Measurements from ENCODE around the gene XYLT1.
A peak's percentile ranks its signal among the peaks of the same experiment; 100 is the strongest.

The XYLT1 gene

DNA sequence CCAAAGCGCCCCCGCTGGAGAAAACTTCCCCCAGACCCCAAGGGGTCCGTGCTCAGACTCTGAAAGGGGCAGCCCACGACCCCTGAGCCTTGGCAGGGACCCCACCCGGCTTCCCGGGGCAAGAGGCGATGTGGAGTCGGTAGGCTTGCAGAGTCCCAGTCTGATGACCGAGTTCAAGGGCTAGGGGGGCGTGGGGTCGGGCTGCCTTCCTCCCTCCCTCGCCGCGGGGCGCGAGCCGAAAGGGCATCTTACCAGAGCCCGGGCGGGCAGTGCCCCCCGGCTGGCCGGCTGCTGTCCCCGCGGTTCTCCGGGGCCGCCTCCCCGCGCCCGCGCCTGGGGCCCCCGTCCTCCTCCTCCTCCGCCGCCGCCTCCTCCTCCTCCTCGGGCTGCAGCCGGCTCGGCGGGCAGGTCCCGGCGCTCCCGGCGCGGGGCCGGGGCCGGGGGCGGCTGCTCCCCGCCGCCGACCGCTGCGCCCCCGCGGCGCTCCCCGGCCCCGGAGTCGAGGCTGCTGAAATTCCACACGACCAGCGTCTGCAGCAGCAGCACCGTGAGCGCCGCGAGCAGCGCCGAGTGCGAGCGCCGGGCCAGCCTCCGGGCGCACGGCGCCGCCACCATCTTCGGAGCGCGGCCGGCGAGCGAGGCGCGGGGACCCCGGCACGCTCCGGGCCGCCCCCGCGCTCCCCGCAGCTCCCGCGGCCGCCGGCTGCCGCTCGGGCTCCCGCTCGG is 415 bp downstream of the XYLT1 start:
- H3K27me3 Mint-ChIP-seq, result no peaks in the 10 kb centered on the region
- peak; percentile 50 for ATAC-seq
- peak overlapping the region; percentile 72 for H3K27ac Mint-ChIP-seq
- peak overlapping the region; percentile 85 for H3K4me3 Mint-ChIP-seq
- peaks cover 48% of the 10 kb centered on the region for H3K4me1 Mint-ChIP-seq
- H3K9me3 Mint-ChIP-seq, result no peaks in the 10 kb centered on the region
- H3K36me3 Mint-ChIP-seq, result peaks cover 34% of the 10 kb centered on the region

DNA sequence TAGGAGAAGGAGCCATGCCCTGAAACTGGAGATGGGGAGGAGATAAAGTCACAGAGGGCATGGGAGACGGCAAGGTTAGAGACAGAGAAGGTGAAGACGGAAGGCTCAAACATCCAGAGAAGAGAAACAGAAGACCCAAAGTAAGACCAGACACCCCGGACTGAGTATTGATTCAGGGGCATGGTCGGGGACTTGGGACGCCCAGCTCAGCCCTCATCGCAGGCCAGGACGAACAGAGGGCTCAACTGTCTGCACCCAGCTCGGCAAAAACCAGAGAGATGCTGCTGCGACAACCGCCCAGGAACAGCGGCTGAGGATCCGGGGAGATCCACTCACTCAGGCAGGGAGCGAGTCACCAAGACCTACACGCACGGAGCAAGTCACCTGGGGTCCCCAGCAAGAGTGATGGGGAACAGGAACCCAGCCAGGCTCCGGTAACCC is 999 bp downstream of the XYLT1 start:
- Mint-ChIP-seq H3K9me3 (no peaks in the 10 kb centered on the region), H3K4me3 (peak overlapping the region; percentile 85), H3K27me3 (no peaks in the 10 kb centered on the region), H3K27ac (peak overlapping the region; percentile 72), H3K4me1 (peaks cover 42% of the 10 kb centered on the region), H3K36me3 (peaks cover 35% of the 10 kb centered on the region)
- peak; percentile 53 for ATAC-seq

DNA sequence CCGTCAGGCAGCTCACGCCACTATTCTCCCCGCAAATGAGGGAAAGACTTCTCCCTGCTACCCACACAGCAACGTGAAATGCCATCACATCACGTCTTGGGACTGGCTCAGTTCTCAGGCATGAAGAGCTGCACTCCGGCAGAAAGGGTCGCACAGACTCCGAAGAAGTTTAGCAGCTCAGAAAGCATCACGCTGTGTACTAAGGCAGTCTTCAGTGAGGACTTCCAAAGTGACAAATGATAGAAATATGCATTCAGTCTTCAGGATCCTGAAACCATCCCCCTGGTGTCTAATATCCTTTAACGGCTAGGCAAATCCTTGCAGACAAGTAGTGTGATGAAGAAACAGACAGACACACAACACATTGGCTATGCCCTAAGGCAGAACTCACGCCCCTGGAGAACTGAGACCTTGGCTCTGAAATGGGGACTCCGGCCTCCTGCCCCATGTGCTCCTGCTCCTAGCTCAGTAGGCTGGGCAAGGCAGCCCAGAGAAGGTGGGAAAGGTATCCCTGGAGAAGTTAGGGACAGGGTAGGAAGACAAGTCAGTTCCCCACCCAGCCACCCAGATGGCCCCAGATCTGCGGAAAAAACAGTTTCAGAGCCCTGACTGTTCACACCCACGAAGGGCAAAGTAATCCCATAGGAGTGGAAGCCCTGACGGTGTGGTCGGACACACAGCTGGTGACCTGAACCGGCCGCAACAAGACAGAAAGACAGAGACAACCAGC is 1.6 kb downstream of the XYLT1 start:
- Mint-ChIP-seq H3K9me3 (no peaks in the 10 kb centered on the region), H3K4me1 (peaks cover 37% of the 10 kb centered on the region), H3K27ac (peak overlapping the region; percentile 72), H3K27me3 (no peaks in the 10 kb centered on the region), H3K36me3 (peaks cover 35% of the 10 kb centered on the region), H3K4me3 (peak overlapping the region; percentile 85)
- peak; percentile 42 for ATAC-seq

DNA sequence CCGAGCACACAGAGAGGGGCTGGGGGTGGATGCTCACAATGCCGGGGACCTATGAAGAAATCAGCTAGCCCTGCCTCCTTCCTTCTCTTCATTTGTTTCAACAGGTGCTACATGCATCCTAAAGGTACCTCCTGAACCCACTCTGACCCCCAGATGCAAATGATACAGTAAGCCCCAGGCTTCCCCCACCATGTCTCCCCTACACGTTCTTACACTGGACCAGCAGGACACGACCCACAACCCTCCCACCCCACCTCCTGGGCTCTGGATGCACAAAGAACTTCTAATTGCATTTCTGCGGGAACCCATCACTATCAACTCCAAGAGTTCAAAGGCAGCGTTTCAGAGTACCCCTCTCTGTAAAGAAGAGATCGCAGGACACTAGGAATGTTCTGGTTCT is 2.1 kb downstream of the XYLT1 start:
- no peaks in the 10 kb centered on the region for H3K9me3 Mint-ChIP-seq
- no peaks in the 10 kb centered on the region for H3K27me3 Mint-ChIP-seq
- peak overlapping the region; percentile 72 for H3K27ac Mint-ChIP-seq
- no peak for ATAC-seq
- peaks cover 39% of the 10 kb centered on the region for H3K4me1 Mint-ChIP-seq
- H3K36me3 Mint-ChIP-seq, result peaks cover 41% of the 10 kb centered on the region
- H3K4me3 Mint-ChIP-seq, result peak overlapping the region; percentile 85

DNA sequence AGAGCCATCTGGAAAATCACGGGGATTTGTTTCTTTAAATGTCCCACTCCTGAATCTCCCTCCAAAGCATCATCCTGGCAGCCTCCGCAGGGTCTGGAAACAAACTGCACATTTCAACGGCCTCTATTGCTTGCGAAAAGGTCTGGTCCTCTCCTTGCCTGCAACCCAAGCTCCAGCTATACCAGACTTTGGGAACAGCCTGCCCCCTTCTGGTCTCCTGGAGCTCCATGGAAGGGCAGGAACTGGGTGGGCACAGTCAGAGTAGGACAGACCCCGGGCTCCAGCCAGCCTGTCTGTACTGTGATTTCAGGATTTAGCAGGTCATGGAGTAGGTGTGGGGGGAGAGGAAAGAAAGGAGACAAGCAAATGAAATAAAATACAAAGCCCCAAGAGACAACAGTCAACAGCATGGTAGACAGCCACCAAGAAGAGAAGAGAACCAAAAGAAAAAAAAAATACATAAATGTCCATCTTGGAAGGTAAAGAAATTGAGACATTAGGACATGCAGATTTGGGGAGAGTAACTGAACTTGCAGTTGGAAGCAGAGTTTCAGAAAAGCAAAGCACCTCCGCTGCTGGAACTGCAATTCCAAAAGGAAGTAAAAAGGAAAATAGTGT is 2.7 kb downstream of the XYLT1 start:
- Mint-ChIP-seq H3K4me3 (peak overlapping the region; percentile 85), H3K27ac (peak overlapping the region; percentile 72), H3K36me3 (peaks cover 46% of the 10 kb centered on the region), H3K27me3 (no peaks in the 10 kb centered on the region), H3K9me3 (no peaks in the 10 kb centered on the region), H3K4me1 (peaks cover 44% of the 10 kb centered on the region)
- ATAC-seq, result peak; percentile 46

DNA sequence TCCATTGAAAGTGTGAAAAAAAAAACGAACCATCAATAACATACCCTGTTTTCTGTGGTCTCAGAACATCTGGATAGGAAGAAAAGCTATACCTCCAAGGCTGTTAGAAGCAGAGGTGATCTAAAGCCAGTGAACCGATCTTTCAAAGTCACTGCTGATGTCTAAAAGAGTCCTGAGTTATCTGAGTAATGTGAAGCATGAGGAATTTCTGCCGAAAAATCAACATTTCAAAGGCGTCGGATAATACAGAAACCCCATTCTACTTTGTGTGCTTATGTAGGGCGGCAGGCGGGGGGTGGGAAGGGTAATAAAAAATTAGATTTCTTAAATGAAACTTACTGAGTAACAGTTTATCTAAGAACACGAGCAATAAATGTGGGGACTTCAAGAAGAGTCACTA is 3.9 kb downstream of the XYLT1 start:
- peaks cover 56% of the 10 kb centered on the region for H3K4me1 Mint-ChIP-seq
- no peaks in the 10 kb centered on the region for H3K9me3 Mint-ChIP-seq
- no peak overlapping the region for H3K4me3 Mint-ChIP-seq
- peaks cover 53% of the 10 kb centered on the region for H3K36me3 Mint-ChIP-seq
- no peak for ATAC-seq
- no peaks in the 10 kb centered on the region for H3K27me3 Mint-ChIP-seq
- no peak overlapping the region for H3K27ac Mint-ChIP-seq

DNA sequence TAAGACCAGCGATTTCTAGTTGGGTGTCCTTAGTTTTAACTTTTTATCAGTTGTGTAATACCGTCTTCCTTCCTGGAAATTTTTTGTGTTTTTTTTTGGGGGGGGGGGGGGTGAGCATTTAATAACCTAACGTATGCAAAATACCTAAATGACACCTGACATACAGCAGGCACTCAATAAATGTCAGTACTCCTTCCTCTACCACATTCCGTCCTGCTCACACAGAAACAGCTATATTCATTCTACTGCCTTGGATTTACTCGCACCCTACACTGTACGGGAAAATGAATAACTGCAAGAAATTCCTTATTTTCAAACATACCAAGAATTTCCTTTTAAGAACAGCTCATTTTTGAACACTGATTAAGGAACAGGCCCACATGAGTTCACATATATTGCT is 5.3 kb downstream of the XYLT1 start:
- no peaks in the 10 kb centered on the region for H3K9me3 Mint-ChIP-seq
- H3K4me1 Mint-ChIP-seq, result peaks cover 70% of the 10 kb centered on the region
- no peak overlapping the region for H3K27ac Mint-ChIP-seq
- no peak for ATAC-seq
- H3K27me3 Mint-ChIP-seq, result no peaks in the 10 kb centered on the region
- H3K4me3 Mint-ChIP-seq, result no peak overlapping the region
- peaks cover 62% of the 10 kb centered on the region for H3K36me3 Mint-ChIP-seq

DNA sequence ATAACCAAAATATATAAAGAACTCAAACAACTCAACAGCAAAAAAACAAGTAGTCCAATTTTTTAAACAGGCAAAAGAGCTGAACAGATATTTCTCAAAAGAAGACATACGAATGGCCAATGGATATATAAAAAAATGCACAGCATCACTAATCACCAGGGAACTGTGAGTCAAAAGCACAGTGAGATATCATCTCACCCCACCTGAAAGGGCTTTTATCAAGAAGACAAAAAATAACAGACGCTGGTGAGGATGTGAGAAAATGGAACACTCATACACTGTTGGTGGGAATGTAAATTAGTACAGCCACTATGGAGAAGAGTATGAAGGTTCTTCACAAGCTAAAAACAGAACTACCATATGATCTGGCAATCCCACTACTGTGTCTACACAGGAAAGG is 7.4 kb downstream of the XYLT1 start:
- H3K27ac Mint-ChIP-seq, result peak overlapping the region; percentile 59

DNA sequence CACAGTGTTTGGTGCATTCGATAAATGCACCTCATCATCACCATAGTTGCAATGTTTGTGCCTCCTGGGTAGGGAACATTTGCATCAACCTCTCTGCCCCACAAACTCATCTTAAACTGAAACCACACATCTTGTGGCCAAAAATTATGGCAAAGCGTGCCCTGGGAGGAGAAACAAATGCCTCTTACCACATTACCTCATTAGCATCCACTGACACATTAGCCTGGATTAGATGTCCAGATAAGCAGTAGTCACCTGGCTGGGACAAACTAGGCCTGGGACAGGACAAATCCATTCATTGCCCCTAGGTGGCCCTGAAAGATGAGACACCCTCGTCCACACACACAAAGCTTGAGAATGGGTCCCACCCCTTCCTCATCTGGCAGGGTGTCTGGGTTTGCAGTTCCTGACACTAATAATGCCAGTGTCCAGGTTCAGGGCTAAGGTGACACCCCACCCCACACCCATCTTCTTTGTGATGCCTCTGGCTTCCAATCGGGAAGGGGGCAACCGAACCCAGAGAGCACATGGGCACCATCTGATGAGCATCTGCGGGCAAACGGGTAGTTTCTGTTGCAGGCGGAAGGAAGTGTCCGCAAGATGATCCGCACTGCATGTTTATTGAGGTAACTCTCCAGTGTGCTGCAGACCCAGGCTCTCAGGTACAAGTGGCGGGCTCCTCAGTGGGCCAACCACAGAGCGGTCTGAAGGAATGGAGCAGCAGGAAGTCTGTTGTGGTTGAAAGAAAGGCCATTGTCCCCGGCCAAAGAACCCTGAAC is 8.6 kb downstream of the XYLT1 start:
- ATAC-seq, result peak; percentile 42
- peaks cover 48% of the 10 kb centered on the region for H3K36me3 Mint-ChIP-seq

More for the DNA sequence above, 7.4 kb downstream of the XYLT1 start:
- H3K4me3 Mint-ChIP-seq, result peak overlapping the region; percentile 52
- H3K9me3 Mint-ChIP-seq, result no peaks in the 10 kb centered on the region
- no peaks in the 10 kb centered on the region for H3K27me3 Mint-ChIP-seq
- H3K36me3 Mint-ChIP-seq, result peaks cover 55% of the 10 kb centered on the region
- peak; percentile 64 for ATAC-seq
- H3K4me1 Mint-ChIP-seq, result peaks cover 67% of the 10 kb centered on the region

DNA sequence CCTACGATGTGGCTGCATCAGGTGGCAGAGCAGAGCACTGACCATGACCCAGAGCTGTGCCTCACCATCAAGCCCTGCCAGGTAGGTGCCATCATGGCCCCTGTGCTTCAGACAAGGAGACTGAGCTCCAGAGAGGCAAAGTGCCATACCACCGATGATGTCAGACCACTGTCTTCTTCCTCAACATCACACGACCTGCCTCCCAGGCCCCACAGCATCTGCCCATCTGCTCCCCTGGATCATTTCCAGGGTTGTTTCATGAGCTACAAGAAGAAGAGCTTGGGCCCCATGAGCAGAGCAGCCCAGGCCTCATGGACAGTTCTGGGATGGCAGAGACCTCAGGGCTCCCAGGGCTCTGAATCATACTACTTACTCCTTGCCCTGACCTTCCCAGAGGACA is 9.9 kb downstream of the XYLT1 start:
- Mint-ChIP-seq H3K27ac (peak overlapping the region; percentile 8), H3K4me1 (peaks cover 50% of the 10 kb centered on the region)

More for the DNA sequence above, 8.6 kb downstream of the XYLT1 start:
- Mint-ChIP-seq H3K27me3 (no peaks in the 10 kb centered on the region), H3K4me1 (peaks cover 56% of the 10 kb centered on the region), H3K9me3 (no peaks in the 10 kb centered on the region), H3K27ac (peak overlapping the region; percentile 59), H3K4me3 (peak overlapping the region; percentile 52)

DNA sequence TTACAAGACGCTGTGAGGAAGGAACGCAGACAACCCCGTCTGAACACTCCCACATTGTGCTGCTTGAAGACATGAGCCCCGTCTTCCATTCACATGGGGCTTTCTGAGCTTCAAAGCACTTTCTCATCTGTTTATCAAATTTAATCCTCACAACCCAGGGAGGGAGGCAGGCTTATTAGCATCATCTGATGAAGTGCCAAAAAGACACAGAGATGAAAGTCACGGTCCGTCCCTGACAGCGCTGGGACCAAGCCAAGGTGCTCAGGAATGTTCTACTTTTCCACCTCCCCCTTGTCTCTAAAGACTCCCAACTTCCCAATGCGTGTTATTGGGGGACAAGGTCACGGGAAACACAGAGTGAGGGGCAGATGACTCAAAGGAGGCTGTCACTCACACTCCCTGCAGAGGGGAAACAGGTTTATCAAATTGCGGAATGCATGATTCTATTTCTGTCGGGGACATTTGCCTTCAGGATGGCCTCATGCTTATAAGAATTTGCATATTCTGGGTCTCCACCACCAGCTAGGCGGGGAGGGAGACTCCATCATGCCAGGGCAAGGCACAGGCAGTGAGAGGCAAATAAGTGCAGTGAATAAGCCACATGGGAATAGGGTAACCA is 10.7 kb downstream of the XYLT1 start:
- no peaks in the 10 kb centered on the region for H3K27me3 Mint-ChIP-seq
- ATAC-seq, result peak; percentile 93
- H3K4me3 Mint-ChIP-seq, result peak overlapping the region; percentile 66

More for the DNA sequence above, 9.9 kb downstream of the XYLT1 start:
- Mint-ChIP-seq H3K9me3 (no peaks in the 10 kb centered on the region), H3K27me3 (no peaks in the 10 kb centered on the region), H3K4me3 (peak overlapping the region; percentile 66), H3K36me3 (peaks cover 38% of the 10 kb centered on the region)
- ATAC-seq, result no peak

DNA sequence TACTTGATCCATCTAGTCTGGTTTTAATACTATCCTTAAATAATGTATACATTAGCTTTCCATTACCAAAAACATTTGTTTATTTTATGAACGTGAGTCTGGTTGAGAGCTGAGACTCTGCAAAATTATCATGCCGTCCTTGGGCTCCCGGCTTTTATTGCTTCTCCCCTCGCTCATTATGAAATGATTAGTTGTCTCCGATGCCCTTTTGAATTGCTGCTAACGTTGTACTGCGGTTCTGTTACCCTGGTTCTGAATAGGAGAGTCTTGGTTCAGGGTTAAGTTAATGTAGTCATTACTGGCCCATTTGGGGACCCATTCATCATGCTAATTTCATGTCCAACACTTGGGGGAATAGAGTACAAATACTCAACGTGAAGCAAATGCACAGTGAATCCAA is 12.8 kb downstream of the XYLT1 start:
- Mint-ChIP-seq H3K27ac (no peak overlapping the region), H3K27me3 (no peaks in the 10 kb centered on the region), H3K4me1 (peaks cover 39% of the 10 kb centered on the region), H3K36me3 (peaks cover 21% of the 10 kb centered on the region), H3K9me3 (no peaks in the 10 kb centered on the region), H3K4me3 (no peak overlapping the region)
- ATAC-seq, result no peak

More for the DNA sequence above, 10.7 kb downstream of the XYLT1 start:
- peaks cover 50% of the 10 kb centered on the region for H3K4me1 Mint-ChIP-seq
- H3K9me3 Mint-ChIP-seq, result no peaks in the 10 kb centered on the region
- H3K27ac Mint-ChIP-seq, result peak overlapping the region; percentile 8
- peaks cover 33% of the 10 kb centered on the region for H3K36me3 Mint-ChIP-seq

DNA sequence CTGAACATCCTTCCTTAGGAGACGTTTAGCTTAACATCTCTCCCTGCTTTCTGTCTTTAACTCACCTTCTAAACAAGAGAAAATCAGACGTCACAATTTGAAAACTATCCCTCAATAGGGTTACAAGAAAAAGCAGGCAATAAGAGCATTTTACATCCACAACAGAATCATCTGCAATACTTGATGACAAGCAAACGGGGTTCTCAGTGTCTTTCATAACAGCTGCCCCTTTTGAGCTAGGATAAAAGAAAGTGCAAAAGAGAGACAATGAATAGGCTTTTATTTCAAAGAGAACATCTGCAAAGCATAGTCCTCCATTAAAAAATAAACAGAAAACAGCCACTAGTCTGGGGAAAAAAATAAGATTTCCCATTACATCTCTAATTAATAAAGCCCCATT is 13.2 kb downstream of the XYLT1 start:
- Mint-ChIP-seq H3K4me3 (no peak overlapping the region), H3K27me3 (no peaks in the 10 kb centered on the region), H3K27ac (no peak overlapping the region), H3K36me3 (peaks cover 19% of the 10 kb centered on the region), H3K9me3 (no peaks in the 10 kb centered on the region), H3K4me1 (peaks cover 38% of the 10 kb centered on the region)
- ATAC-seq, result no peak

DNA sequence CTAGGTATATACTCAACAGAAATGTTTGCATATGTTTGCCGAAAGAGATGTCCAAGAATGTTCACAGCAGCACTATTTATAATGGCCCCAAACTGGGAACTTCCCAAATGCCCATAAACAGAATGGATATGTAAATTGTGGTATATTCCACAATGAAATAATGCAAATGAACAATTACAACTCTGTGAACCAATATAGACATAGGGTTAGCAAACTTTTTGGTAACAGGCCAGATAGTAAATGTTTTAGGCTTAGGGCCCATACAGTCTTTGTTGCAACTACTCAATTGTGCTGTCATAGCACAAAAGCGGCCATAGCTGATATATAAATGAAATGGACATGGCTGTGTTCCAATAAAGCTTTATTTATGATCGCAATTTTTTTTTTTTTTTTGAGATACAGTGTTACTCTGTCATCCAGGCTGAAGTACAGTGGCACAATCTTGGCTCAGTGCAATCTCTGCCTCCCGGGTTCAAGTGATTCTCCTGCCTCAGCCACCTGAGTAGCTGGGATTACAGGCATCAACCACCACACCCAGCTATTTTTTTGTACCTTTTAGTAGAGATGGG is 16.5 kb downstream of the XYLT1 start:
- Mint-ChIP-seq H3K4me1 (peaks cover 34% of the 10 kb centered on the region), H3K36me3 (peaks cover 18% of the 10 kb centered on the region), H3K27ac (no peak overlapping the region), H3K4me3 (no peak overlapping the region), H3K9me3 (no peaks in the 10 kb centered on the region), H3K27me3 (no peaks in the 10 kb centered on the region)
- ATAC-seq, result no peak

All from stimulated activated memory B cell treated with anti-CD40 and anti-IgM and Interleukin-4, amounts not matched to agents 10 μg/mL and 1 μg/mL and 100 μg/mL, for 72 hours (primary cell).